Colonic mucosa (tissue), 4 donors: ENCODE results near the gene PHACTR1. TPM values are rescaled to one million over a fixed set of nuclear protein-coding genes. Genes with fewer than 3 reads are reported as not detected.

ENCODE experiments used
- DNase-seq: peaks from one replicate; pipeline ENCODE4 v3.0.0-alpha.2; 2020
- H3K27ac ChIP-seq: fragments of 200-600 bp; one replicate; pipeline ENCODE4 v1.8.0; 2021
- H3K27me3 ChIP-seq: fragments of 200-600 bp; one replicate; pipeline ENCODE4 v1.8.0; 2021
- H3K36me3 ChIP-seq: fragments of 200-600 bp; one replicate; pipeline ENCODE4 v1.8.0; 2021
- H3K4me1 ChIP-seq: fragments of 200-600 bp; one replicate; pipeline ENCODE4 v1.8.0; 2021; ENCODE audit warnings: mild to moderate bottlenecking
- H3K4me3 ChIP-seq: fragments of 200-600 bp; one replicate; pipeline ENCODE4 v1.8.0; 2021
- H3K9ac ChIP-seq, 2 donors: one replicate each; pipeline ENCODE4 v1.7.0; 2013; ENCODE audit warnings: control low read depth in 2 of 2, low read depth in 2 of 2, low read length in 2 of 2
- H3K9me3 ChIP-seq: fragments of 200-600 bp; one replicate; pipeline ENCODE4 v1.8.0; 2021
- CTCF ChIP-seq: fragments of 200-600 bp; IDR thresholded peaks from one replicate; pipeline ENCODE4 v1.8.0; 2022; ENCODE audit warnings: antibody characterized with exemption, mild to moderate bottlenecking
- intact Hi-C: fragments of 100-400 bp; cut with DNase I; formaldehyde crosslinking; loops from one replicate; pipeline ENCODE4 v1.14.1; 2022
- total RNA-seq, 2 donors: library from RNA; stranded (reverse); fragmentation: NEBNext Ultra II Directional in 1 of 2; extraction: Animal tissue kit (Norgen Biotek cat#: 25700) in 1 of 2; gene quantifications; one replicate each; pipeline ENCODE4 v1.2.1, GENCODE V29; 2021
- donor health status: healthy.
- donor health status: DM: no; HTN: no; CAD: no.
- donor health status: DM: no; HTN: no; CAD: no.

PHACTR1 gene
- total RNA-seq, 2 donors from 2014 or later: 1.7 to 2.2 TPM

- intact Hi-C loops: no loop called here
- H3K9me3 ChIP-seq: no peaks in the 10 kb centered on the region
- H3K9ac ChIP-seq: no peak overlapping the region
- no peak overlapping the region for H3K27ac ChIP-seq
- H3K4me1 ChIP-seq: no peaks in the 10 kb centered on the region
- TF ChIP-seq CTCF: no peak
- no peaks in the 10 kb centered on the region for H3K36me3 ChIP-seq
- no peak for DNase-seq
- no peaks in the 10 kb centered on the region for H3K27me3 ChIP-seq
- H3K4me3 ChIP-seq: no peak overlapping the region
These were observed 503.7 kb downstream of the PHACTR1 start for GRCh38 chr6:13220266-13220665.

GRCh38 chr6:13222048-13222447 lies 505.5 kb downstream of the PHACTR1 start:
- intact Hi-C loops: no loop called here
- Histone ChIP-seq H3K36me3 (no peaks in the 10 kb centered on the region), H3K4me1 (no peaks in the 10 kb centered on the region), H3K27ac (no peak overlapping the region), H3K9me3 (no peaks in the 10 kb centered on the region), H3K27me3 (no peaks in the 10 kb centered on the region), H3K4me3 (no peak overlapping the region), H3K9ac (no peak overlapping the region)
- no peak for TF ChIP-seq CTCF
- no peak for DNase-seq

- intact Hi-C loops: no loop called here
- no peak overlapping the region for H3K9ac ChIP-seq
- no peaks in the 10 kb centered on the region for H3K4me1 ChIP-seq
- no peaks in the 10 kb centered on the region for H3K27me3 ChIP-seq
- DNase-seq: no peak
- H3K36me3 ChIP-seq: no peaks in the 10 kb centered on the region
- no peaks in the 10 kb centered on the region for H3K9me3 ChIP-seq
- no peak for TF ChIP-seq CTCF
- H3K27ac ChIP-seq: no peak overlapping the region
- H3K4me3 ChIP-seq: no peak overlapping the region
These were observed 509.5 kb downstream of the PHACTR1 start for GRCh38 chr6:13226071-13226470.

- H3K27ac ChIP-seq: no peak overlapping the region
- no peak overlapping the region for H3K4me3 ChIP-seq
- H3K27me3 ChIP-seq: no peaks in the 10 kb centered on the region
- no peak for TF ChIP-seq CTCF
- no peaks in the 10 kb centered on the region for H3K4me1 ChIP-seq
- no peaks in the 10 kb centered on the region for H3K9me3 ChIP-seq
- no peak for DNase-seq
- H3K9ac ChIP-seq: peak overlapping the region in 1 of 2 donors; percentile 12
- intact Hi-C loops: no loop called here
- H3K36me3 ChIP-seq: no peaks in the 10 kb centered on the region
These were observed 512.0 kb downstream of the PHACTR1 start for GRCh38 chr6:13228264-13229204.

- no peak for DNase-seq
- TF ChIP-seq CTCF: no peak
- no peak overlapping the region for H3K9ac ChIP-seq
- H3K36me3 ChIP-seq: no peaks in the 10 kb centered on the region
- H3K27me3 ChIP-seq: no peaks in the 10 kb centered on the region
- no peak overlapping the region for H3K4me3 ChIP-seq
- intact Hi-C loops: no loop called here
- no peaks in the 10 kb centered on the region for H3K9me3 ChIP-seq
- H3K27ac ChIP-seq: no peak overlapping the region
- H3K4me1 ChIP-seq: no peaks in the 10 kb centered on the region
These were observed 512.9 kb downstream of the PHACTR1 start for GRCh38 chr6:13229205-13230085.
